Ovary (tissue), 3 donors: Measurements from ENCODE around the gene SLC15A5.

Experiments
- POLR2A ChIP-seq: fragments of 450-650 bp; IDR thresholded peaks from one replicate; pipeline ENCODE4 v1.6.1; 2017; ENCODE audit warnings: antibody characterized with exemption, mild to moderate bottlenecking, moderate library complexity
- TF ChIP-seq, protein P1 (sequence below), 3 donors: fragments of 450-650 bp in 2 of 3; fragments of 200-600 bp in 1 of 3; IDR thresholded peaks; one replicate each; pipeline versions ENCODE4 v1.5.1 to v1.8.0; 2016 to 2022; ENCODE audit warnings: antibody characterized with exemption in 3 of 3, mild to moderate bottlenecking in 1 of 3
- donor health status: DM: no; HTN: no; CAD: no.

DNA sequence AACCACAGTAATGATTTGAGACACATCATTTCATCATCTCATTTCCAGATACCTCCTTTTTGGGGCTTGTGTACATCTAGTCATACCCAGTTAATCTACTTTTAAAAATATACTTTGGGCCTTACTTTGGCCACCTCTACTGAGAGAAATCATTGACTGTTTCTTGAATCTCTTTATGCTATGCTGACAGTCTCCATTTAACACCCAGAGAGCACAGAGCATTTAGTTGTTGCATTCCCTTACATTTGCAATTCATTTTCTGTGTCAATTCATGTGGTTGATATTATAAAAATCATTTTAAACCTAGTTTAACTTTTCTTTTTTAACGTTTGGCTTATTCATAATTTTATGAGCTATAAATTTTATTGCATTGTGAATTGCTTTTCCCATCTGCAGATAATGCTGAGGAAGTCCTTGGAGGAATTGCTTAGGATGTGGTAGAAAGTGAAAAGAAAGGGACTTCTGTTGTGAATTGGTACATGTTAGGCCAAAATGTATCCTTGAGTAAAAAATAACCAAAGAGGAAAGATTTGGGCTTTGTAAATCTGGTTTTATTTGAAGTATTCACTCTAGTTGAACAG lies 17.0 kb upstream of the SLC15A5 start:
- no peak for TF ChIP-seq POLR2A
- TF ChIP-seq, protein P1, sequence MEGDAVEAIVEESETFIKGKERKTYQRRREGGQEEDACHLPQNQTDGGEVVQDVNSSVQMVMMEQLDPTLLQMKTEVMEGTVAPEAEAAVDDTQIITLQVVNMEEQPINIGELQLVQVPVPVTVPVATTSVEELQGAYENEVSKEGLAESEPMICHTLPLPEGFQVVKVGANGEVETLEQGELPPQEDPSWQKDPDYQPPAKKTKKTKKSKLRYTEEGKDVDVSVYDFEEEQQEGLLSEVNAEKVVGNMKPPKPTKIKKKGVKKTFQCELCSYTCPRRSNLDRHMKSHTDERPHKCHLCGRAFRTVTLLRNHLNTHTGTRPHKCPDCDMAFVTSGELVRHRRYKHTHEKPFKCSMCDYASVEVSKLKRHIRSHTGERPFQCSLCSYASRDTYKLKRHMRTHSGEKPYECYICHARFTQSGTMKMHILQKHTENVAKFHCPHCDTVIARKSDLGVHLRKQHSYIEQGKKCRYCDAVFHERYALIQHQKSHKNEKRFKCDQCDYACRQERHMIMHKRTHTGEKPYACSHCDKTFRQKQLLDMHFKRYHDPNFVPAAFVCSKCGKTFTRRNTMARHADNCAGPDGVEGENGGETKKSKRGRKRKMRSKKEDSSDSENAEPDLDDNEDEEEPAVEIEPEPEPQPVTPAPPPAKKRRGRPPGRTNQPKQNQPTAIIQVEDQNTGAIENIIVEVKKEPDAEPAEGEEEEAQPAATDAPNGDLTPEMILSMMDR (IDR thresholded peaks at IDR 0.05) = no peak
